Ishikawa (cell line): ENCODE data around the gene ATRN.

Experiments used
- CEBPB ChIP-seq: IDR thresholded peaks from 2 replicates; pipeline ENCODE4 v1.6.1; 2012
- CREB1 ChIP-seq: IDR thresholded peaks from 2 replicates; pipeline ENCODE4 v1.6.1; 2012; ENCODE audit warnings: low read depth
- EGR1 ChIP-seq: IDR thresholded peaks from 2 replicates; pipeline ENCODE4 v1.6.1; 2012
- EP300 ChIP-seq: IDR thresholded peaks from 2 replicates; pipeline ENCODE4 v1.6.1; 2012; ENCODE audit warnings: borderline replicate concordance
- FOXM1 ChIP-seq: IDR thresholded peaks from 2 replicates; pipeline ENCODE4 v1.6.1; 2012; ENCODE audit warnings: low read depth, borderline replicate concordance
- NFIC ChIP-seq: IDR thresholded peaks from 2 replicates; pipeline ENCODE4 v1.6.1; 2012
- RAD21 ChIP-seq: IDR thresholded peaks from 2 replicates; pipeline ENCODE4 v1.6.1; 2012; ENCODE audit warnings: low read depth
- TAF1 ChIP-seq: IDR thresholded peaks from 2 replicates; pipeline ENCODE4 v1.6.1; 2012; ENCODE audit warnings: low read depth, mild to moderate bottlenecking
- TCF12 ChIP-seq: IDR thresholded peaks from 2 replicates; pipeline ENCODE4 v1.6.1; 2012; ENCODE audit warnings: low read depth
- TEAD4 ChIP-seq: IDR thresholded peaks from 2 replicates; pipeline ENCODE4 v1.6.1; 2012
- YY1 ChIP-seq: IDR thresholded peaks from 2 replicates; pipeline ENCODE4 v1.6.1; 2012; ENCODE audit warnings: low read depth
- ZBTB7A ChIP-seq: IDR thresholded peaks from 2 replicates; pipeline ENCODE4 v1.6.1; 2012; ENCODE audit warnings: low read depth
- TF ChIP-seq, protein P1 (sequence below): IDR thresholded peaks from 2 replicates; pipeline ENCODE4 v1.6.1; 2012
- TF ChIP-seq, protein P2 (sequence below): IDR thresholded peaks from 2 replicates; pipeline ENCODE4 v1.6.1; 2012; ENCODE audit warnings: low read depth, mild to moderate bottlenecking
- TF ChIP-seq, protein P3 (sequence below): IDR thresholded peaks from 2 replicates; pipeline ENCODE4 v1.6.1; 2012

ATRN gene

DNA sequence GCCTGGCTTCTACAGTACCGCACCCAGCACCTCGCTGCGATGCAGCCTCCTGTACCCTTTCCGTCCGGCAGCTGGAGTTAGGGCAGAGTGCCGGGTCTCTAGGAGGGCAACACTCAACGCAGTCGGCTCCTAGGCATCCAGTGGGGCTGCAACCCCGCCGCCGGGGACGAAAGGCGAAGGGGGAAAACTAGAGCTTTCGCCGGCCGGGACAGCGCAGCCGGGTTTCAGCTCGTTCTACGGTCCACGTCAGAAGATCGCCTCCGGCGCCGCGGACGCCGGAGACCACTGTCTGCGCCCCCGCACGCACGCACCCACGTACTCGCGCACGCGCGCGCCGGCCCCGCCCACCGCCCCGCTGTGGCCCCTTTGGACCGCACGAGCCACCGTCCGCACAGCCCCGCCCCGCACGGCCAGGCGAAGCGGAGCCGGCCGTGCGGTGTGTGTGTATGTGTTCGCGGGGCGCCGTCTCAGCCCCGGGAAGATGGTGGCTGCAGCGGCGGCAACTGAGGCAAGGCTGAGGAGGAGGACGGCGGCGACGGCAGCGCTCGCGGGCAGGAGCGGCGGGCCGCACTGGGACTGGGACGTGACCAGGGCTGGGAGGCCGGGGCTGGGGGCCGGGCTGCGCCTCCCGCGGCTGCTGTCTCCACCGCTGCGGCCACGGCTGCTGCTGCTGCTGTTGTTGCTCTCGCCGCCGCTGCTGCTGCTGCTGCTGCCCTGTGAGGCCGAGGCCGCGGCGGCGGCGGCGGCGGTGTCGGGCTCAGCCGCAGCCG lies at the start of gene ATRN:
Gene ATRN, plus strand, starts transcription at position 392 of the 770 bp plus-strand sequence. Its CDS starts 90 bp downstream, at position 482.
- TF ChIP-seq FOXM1 (no peak), NFIC (no peak), ZBTB7A (0 out of 2 replicates have a peak, but pooled peaks have one; percentile 32), EP300 (no peak), TCF12 (no peak), EGR1 (peak; percentile 98), RAD21 (no peak; the same call in 1 of the 2 replicates), CREB1 (no peak), CEBPB (no peak), TAF1 (peak; percentile 66), YY1 (peak; percentile 69; the same call in 1 of the 2 replicates), TEAD4 (no peak)
- TF ChIP-seq, protein P1, sequence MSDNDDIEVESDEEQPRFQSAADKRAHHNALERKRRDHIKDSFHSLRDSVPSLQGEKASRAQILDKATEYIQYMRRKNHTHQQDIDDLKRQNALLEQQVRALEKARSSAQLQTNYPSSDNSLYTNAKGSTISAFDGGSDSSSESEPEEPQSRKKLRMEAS, result peak; percentile 58; the same call in 1 of the 2 replicates
- TF ChIP-seq, protein P2, sequence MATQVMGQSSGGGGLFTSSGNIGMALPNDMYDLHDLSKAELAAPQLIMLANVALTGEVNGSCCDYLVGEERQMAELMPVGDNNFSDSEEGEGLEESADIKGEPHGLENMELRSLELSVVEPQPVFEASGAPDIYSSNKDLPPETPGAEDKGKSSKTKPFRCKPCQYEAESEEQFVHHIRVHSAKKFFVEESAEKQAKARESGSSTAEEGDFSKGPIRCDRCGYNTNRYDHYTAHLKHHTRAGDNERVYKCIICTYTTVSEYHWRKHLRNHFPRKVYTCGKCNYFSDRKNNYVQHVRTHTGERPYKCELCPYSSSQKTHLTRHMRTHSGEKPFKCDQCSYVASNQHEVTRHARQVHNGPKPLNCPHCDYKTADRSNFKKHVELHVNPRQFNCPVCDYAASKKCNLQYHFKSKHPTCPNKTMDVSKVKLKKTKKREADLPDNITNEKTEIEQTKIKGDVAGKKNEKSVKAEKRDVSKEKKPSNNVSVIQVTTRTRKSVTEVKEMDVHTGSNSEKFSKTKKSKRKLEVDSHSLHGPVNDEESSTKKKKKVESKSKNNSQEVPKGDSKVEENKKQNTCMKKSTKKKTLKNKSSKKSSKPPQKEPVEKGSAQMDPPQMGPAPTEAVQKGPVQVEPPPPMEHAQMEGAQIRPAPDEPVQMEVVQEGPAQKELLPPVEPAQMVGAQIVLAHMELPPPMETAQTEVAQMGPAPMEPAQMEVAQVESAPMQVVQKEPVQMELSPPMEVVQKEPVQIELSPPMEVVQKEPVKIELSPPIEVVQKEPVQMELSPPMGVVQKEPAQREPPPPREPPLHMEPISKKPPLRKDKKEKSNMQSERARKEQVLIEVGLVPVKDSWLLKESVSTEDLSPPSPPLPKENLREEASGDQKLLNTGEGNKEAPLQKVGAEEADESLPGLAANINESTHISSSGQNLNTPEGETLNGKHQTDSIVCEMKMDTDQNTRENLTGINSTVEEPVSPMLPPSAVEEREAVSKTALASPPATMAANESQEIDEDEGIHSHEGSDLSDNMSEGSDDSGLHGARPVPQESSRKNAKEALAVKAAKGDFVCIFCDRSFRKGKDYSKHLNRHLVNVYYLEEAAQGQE, result no peak
- TF ChIP-seq, protein P3, sequence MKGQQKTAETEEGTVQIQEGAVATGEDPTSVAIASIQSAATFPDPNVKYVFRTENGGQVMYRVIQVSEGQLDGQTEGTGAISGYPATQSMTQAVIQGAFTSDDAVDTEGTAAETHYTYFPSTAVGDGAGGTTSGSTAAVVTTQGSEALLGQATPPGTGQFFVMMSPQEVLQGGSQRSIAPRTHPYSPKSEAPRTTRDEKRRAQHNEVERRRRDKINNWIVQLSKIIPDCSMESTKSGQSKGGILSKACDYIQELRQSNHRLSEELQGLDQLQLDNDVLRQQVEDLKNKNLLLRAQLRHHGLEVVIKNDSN, result peak; percentile 3; the same call in 1 of the 2 replicates

DNA sequence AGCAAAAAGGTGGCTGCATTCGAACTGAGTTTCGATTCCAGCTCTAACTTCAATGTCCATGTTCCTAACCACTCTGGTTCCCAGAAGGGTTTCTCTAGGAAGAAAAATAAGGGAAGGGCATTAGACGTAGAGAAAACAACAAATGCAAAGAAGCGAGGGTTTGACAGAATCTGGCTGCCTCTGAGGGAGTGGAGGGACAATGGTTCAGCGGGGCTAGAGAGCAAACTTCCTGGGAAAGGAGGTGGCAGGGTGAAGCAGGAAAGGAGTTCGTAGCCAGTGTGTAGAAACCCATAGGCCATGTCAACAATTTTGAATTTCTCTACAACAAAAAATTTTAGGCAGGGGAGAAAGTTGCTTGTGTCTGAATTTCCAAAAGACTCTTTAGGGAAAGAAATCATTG lies 48.8 kb upstream of the ATRN start:
- TF ChIP-seq FOXM1, result no peak
- no peak for TF ChIP-seq TAF1
- no peak for TF ChIP-seq NFIC
- TF ChIP-seq EGR1, result no peak
- TF ChIP-seq YY1, result no peak
- no peak for TF ChIP-seq RAD21

DNA sequence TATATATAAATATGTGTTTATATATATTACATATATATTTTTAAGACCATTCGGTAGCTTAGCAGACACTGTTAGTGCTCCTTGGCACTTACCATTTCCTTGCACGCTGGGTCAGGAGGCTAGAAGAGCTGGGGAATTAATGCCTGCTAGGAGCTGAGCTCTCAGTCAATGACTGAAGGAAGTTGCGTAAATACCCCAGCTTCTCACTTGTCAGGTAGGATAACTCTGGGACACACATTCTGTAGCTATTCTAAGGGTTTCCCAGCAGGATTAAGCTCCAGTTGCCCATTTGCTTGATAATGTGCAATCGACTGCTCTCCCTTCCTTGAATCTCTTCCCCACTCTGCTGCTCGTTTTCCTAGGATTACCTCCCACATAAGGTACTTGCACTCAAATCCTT lies 47.7 kb upstream of the ATRN start:
- TF ChIP-seq, protein P1, result no peak

DNA sequence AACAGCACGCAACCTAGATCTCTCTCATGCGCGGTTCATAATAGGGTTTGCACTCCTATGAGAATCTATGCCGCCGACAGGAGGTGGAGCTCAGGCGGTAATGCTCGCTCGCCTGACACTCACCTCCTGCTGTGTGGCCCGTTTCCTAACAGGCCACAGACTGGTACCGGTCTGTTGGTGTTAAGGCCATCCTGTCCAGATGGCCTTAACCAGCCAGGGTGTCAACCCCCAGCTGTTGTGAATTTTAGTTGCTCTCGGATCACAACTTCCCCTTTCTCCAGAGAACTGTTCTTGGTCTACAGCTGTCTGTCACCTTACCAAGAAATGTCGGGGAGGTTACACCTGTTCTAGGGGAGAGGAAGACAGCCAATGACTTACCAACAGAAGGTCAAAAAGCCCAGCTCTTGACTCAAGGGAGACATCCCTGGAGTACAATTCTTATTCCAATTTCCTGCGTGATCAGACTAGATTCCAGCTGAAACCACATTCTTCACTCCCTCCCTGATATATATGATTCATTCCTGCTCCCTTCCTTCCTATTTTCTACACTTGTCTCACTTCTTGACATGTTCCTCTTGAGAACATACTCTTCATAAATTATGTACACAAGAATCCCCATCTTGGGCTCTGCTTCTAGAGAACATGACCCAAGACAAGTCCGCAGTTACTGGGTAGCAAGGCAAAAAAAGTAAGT lies 40.3 kb upstream of the ATRN start:
- TF ChIP-seq YY1 (no peak), CEBPB (no peak), EGR1 (no peak), TAF1 (no peak), NFIC (no peak), TCF12 (no peak), ZBTB7A (no peak), RAD21 (no peak), CREB1 (no peak), FOXM1 (no peak), TEAD4 (no peak), EP300 (no peak)
- TF ChIP-seq, protein P3, result no peak
- TF ChIP-seq, protein P1, result no peak
- TF ChIP-seq, protein P2, result no peak

DNA sequence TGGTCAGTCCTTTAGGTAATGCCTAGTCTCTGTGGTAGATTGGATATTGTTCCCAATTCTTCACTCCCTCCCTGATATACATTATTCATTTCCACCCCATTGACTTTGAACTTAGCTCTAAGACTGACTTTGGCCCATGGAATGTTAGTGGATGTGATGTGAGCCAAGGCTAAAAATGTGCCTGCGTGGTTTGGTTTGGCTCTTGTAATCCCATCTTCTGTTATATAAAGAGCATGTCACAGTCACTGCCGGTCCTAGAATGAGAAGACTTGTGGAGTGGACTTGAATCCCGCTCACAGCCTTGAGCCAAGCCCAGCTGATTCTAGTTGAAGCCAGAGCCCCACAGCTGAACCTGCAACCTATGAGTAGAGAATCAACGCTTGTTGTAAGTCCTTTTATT lies 39.7 kb upstream of the ATRN start:
- no peak for TF ChIP-seq FOXM1
- no peak for TF ChIP-seq NFIC
- TF ChIP-seq TEAD4, result 0 out of 2 replicates have a peak, but pooled peaks have one; percentile 19

DNA sequence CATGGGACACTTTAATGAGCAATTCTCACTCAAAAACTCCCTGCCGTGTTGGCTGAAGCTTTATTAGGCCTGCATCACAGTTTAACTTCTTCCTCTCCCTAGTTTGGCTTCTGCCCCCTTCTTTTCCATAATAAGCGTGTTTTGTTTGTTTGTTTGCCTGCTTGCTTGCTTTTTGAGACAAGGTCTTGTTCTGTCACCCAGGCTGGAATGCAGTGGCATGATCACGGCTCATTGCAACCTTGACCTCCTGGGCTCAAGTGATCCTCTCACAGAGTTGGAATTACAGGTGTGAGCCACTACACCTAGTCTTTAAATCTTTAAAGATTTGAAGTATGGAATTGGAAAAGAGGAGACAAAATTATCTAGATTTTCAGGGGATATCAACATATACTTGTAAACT lies 38.0 kb upstream of the ATRN start:
- TF ChIP-seq ZBTB7A, result no peak
- no peak for TF ChIP-seq FOXM1
- no peak for TF ChIP-seq CREB1
- TF ChIP-seq, protein P1, result no peak
- no peak for TF ChIP-seq YY1
- TF ChIP-seq TAF1, result no peak
- TF ChIP-seq, protein P2, result no peak
- TF ChIP-seq TEAD4, result no peak
- no peak for TF ChIP-seq EP300
- TF ChIP-seq, protein P3, result no peak
- TF ChIP-seq EGR1, result no peak
- no peak for TF ChIP-seq NFIC
